ENCODE measurements around the gene GBP2. TPM values are rescaled to one million over a fixed set of nuclear protein-coding genes. Genes with fewer than 3 reads are reported as not detected.
"Not testable (repeated sequence)": the region's sequence is repeated elsewhere in the genome, so short reads cannot be mapped to it uniquely, and the experiment has no call there.

The GBP2 gene
- total RNA-seq, 2 experiments from 2014 or later, result 170 to 179 TPM

GRCh38 chr1:89112871-89113613 lies 12.9 kb downstream of the GBP2 start:
- peaks cover 73% of the 10 kb centered on the region for H3K36me3 Mint-ChIP-seq
- ATAC-seq (ENCODE audit: low read depth), result no peak
- peaks cover 7% of the 10 kb centered on the region for H3K9me3 Mint-ChIP-seq
- no peak for DNase-seq
- H3K4me1 Mint-ChIP-seq, result peaks cover 16% of the 10 kb centered on the region
- no peak overlapping the region for H3K27ac Mint-ChIP-seq
- H3K4me3 Mint-ChIP-seq, result no peak overlapping the region
- POLR2A ChIA-PET, result interaction anchor here (1.5 kb wide), 1 partner anchor 14 kb away, joined by 3 read pairs; no protein-coding TSS in a partner anchor
- no peaks in the 10 kb centered on the region for H3K27me3 Mint-ChIP-seq

GRCh38 chr1:89104687-89105086 lies 21.2 kb downstream of the GBP2 start:
- Mint-ChIP-seq H3K36me3 (peaks cover 65% of the 10 kb centered on the region), H3K27ac (no peak overlapping the region), H3K9me3 (peaks cover 4% of the 10 kb centered on the region), H3K4me3 (no peak overlapping the region), H3K4me1 (peaks cover 3% of the 10 kb centered on the region), H3K27me3 (no peaks in the 10 kb centered on the region)
- ATAC-seq (ENCODE audit: low read depth), result no peak
- POLR2A ChIA-PET, result no interaction called here
- DNase-seq, result no peak

DNA sequence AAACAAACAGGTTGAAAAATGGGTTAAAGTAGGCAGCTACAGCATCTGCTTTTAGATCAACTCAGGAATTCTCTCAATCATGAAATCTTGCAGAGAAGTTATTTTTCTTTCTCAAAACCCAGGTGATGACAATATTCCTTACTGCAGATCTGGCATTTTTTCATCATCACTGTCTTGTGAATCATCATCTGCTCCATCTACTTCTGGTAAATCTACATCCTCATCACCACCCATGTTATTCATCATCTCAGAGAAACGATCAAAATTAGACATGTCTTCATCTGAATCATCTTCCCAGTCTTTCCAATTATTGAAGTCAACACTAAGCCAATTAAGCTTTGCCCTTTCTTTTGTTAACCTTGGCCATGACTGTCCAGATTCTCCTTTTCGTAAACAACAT lies 21.8 kb downstream of the GBP2 start:
- no peak overlapping the region for H3K4me3 Mint-ChIP-seq
- H3K27me3 Mint-ChIP-seq, result no peaks in the 10 kb centered on the region
- H3K4me1 Mint-ChIP-seq, result peaks cover 1% of the 10 kb centered on the region
- POLR2A ChIA-PET, result no interaction called here
- peaks cover 60% of the 10 kb centered on the region for H3K36me3 Mint-ChIP-seq
- DNase-seq (no peak), ATAC-seq (ENCODE audit: low read depth) (no peak)
- H3K27ac Mint-ChIP-seq, result no peak overlapping the region
- H3K9me3 Mint-ChIP-seq, result peaks cover 4% of the 10 kb centered on the region

GRCh38 chr1:89102021-89102420 lies 23.9 kb downstream of the GBP2 start:
- DNase-seq (no peak), ATAC-seq (ENCODE audit: low read depth) (no peak)
- Mint-ChIP-seq H3K4me3 (no peak overlapping the region), H3K4me1 (peaks cover 1% of the 10 kb centered on the region), H3K27ac (no peak overlapping the region), H3K9me3 (peaks cover 7% of the 10 kb centered on the region), H3K36me3 (peaks cover 42% of the 10 kb centered on the region), H3K27me3 (no peaks in the 10 kb centered on the region)
- POLR2A ChIA-PET, result no interaction called here

DNA sequence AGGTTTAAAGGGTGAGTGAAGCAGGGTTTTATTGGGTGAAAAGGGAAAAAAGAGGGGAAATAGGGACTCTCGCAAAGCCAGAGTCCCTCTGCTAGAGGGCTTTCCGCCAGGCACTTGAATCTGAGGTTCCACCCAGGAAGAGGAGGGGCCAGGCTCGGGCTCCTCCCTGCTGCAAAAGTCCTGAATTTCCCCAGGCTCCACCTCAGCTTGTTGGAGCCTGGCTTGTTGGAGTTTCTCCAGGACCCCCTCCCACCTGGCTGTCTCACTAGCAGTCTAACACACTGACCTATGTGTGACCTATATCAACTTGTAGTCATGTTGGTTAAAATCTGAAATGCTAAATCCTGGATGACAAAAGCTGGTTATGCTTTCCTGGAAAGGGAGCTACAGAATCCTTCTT lies 25.5 kb downstream of the GBP2 start:
- POLR2A ChIA-PET, result no interaction called here
- H3K9me3 Mint-ChIP-seq, result peaks cover 9% of the 10 kb centered on the region
- no peak overlapping the region for H3K27ac Mint-ChIP-seq
- H3K36me3 Mint-ChIP-seq, result peaks cover 30% of the 10 kb centered on the region
- H3K4me3 Mint-ChIP-seq, result no peak overlapping the region
- no peaks in the 10 kb centered on the region for H3K27me3 Mint-ChIP-seq
- ATAC-seq (ENCODE audit: low read depth), result no peak
- DNase-seq, result no peak
- peaks cover 1% of the 10 kb centered on the region for H3K4me1 Mint-ChIP-seq

DNA sequence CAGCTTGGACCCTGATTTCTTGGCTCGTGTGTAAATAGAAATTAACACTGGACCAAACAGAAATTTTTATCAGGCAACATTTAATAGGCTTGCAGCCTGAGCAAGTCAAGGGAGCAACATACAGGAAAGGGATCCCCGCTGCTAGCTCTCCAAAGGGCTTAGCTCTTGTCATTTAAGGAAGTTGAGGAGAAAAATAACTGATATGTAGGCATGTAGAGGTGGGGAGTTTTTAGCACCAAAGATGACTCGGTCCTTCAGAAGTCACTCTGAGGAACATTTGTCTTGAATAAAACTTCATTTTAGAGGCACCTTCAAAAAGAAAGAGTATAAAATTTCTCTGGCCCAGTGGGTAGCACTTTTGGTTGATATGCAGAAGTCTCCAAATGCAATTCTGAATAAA lies 27.1 kb downstream of the GBP2 start:
- H3K36me3 Mint-ChIP-seq, result peaks cover 14% of the 10 kb centered on the region
- ATAC-seq (ENCODE audit: low read depth) (no peak), DNase-seq (no peak)
- POLR2A ChIA-PET, result no interaction called here
- H3K27ac Mint-ChIP-seq, result no peak overlapping the region
- H3K4me3 Mint-ChIP-seq, result no peak overlapping the region
- H3K4me1 Mint-ChIP-seq, result no peaks in the 10 kb centered on the region
- H3K27me3 Mint-ChIP-seq, result no peaks in the 10 kb centered on the region
- peaks cover 8% of the 10 kb centered on the region for H3K9me3 Mint-ChIP-seq

- H3K4me3 Mint-ChIP-seq, result no peak overlapping the region
- ATAC-seq (ENCODE audit: low read depth) (no peak), DNase-seq (no peak)
- H3K36me3 Mint-ChIP-seq, result peaks cover 8% of the 10 kb centered on the region
- H3K27ac Mint-ChIP-seq, result no peak overlapping the region
- POLR2A ChIA-PET, result no interaction called here
- no peaks in the 10 kb centered on the region for H3K4me1 Mint-ChIP-seq
- H3K9me3 Mint-ChIP-seq, result peaks cover 8% of the 10 kb centered on the region
- H3K27me3 Mint-ChIP-seq, result no peaks in the 10 kb centered on the region
These were observed 30.2 kb downstream of the GBP2 start for GRCh38 chr1:89095737-89096136.

DNA sequence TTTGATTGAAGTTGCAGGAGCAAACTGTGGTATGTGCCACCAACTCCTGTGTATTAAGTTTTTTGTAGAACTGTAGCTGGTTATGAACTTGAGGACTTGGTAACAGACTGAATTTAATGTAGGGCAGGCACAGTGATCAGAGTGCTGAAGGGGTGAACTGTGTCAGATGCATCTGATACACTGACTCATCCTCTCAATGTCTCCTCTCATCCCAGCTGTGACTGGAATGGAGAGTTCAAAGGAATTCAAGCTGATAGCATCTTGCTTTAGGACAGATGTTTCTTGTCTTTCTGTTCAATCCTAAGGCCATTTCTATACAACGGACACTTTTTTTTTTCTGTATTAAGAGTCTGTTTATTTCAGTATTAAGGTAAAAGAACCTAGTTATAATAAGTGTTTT lies 36.0 kb downstream of the GBP2 start:
- POLR2A ChIA-PET, result no interaction called here
- Mint-ChIP-seq H3K36me3 (no peaks in the 10 kb centered on the region), H3K4me3 (no peak overlapping the region), H3K9me3 (no peaks in the 10 kb centered on the region), H3K27me3 (peaks cover 2% of the 10 kb centered on the region), H3K27ac (no peak overlapping the region), H3K4me1 (no peaks in the 10 kb centered on the region)
- ATAC-seq (ENCODE audit: low read depth), result no peak
- DNase-seq, result no peak

DNA sequence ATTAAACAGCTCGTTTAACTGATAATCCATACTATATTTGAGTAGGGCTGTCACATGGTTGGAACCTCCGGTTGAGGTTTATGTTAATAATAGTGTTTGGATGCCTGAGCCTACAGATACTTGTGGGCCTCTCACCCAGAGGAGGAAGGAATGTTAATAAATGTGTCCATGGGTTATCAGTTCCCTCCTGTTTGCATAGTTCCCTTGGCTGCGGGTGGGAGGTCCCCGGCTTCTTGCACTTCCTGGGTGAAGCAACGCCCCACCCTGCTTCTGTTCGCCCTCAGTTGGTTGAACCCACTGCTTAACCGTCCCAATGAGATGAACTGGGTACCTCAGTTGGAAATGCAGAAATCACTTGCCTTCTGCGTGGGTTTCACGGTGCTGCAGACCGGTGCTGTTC lies 37.3 kb downstream of the GBP2 start:
- POLR2A ChIA-PET, result no interaction called here
- Mint-ChIP-seq H3K4me1 (peaks cover 2% of the 10 kb centered on the region), H3K27me3 (peaks cover 2% of the 10 kb centered on the region), H3K36me3 (no peaks in the 10 kb centered on the region), H3K27ac (no peak overlapping the region), H3K4me3 (no peak overlapping the region), H3K9me3 (no peaks in the 10 kb centered on the region)
- no peak for ATAC-seq (ENCODE audit: low read depth)
- no peak for DNase-seq

DNA sequence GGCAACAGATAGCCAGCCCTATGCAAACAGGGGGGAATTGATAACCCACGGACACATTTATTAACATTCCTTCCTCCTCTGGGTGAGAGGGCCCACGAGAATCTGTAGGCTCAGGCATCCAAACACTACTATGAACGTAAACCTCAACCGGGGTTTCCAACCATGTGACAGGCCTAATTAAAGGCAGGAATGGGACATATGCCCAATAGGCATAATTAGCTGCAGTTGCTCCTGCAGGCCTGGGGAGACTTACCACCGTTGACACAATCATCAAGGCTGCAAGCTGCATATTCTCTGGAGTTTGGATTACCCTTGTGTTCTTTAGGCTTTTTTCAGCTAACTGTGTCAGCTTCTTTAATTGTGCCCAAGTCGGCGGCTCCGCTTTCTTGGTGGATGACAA lies 38.7 kb downstream of the GBP2 start:
- peaks cover 2% of the 10 kb centered on the region for H3K4me1 Mint-ChIP-seq
- no peak for ATAC-seq (ENCODE audit: low read depth)

DNA sequence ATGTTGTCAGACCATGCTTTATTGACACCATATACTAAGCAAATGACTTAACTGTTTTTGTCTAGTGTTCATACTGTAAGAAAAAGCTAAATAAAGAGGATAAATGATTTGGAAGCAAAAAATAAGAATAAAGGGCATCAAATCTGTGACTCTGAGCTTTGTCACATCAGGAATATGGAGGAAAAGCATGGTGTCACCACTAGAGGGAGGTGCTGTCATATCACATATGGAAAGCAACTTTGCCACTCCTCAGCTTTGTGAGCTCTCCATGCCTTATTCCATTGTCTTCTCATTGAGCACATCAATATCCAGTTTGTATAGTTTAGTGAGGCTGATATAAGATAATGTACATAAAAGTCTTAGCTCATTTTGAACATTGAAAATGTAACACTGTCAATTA lies 40.1 kb downstream of the GBP2 start:
- no peak overlapping the region for H3K27ac Mint-ChIP-seq
- DNase-seq, result no peak
- POLR2A ChIA-PET, result interaction anchor here (0.6 to 1.0 kb wide), 2 partner anchors 15 to 112 kb away, joined by 3 read pairs; no protein-coding TSS in a partner anchor

More for the DNA sequence above, 38.7 kb downstream of the GBP2 start:
- Mint-ChIP-seq H3K36me3 (no peaks in the 10 kb centered on the region), H3K9me3 (no peaks in the 10 kb centered on the region), H3K27me3 (peaks cover 2% of the 10 kb centered on the region), H3K4me3 (no peak overlapping the region), H3K27ac (no peak overlapping the region)
- DNase-seq, result no peak
- POLR2A ChIA-PET, result no interaction called here

DNA sequence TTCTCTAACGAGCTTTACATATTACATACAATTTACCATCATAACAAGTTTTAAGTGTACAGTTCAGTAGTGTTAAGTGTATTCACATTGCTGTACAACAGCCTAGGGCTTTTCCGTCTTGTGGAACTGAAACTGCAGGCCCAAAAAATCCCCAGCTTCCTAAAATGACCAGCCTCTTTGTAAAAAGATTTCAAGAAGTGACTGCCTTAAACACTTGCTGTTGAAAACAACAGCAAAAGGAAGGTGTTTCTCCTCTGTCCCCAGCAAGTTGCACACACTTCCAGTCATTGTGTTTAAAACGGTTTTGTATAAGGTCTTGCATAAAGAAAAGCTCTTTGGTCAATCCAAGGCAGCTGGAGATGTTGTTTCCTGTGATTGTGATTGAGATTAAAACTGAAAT lies 44.9 kb downstream of the GBP2 start:
- DNase-seq, result no peak
- H3K36me3 Mint-ChIP-seq, result peaks cover 15% of the 10 kb centered on the region
- H3K27me3 Mint-ChIP-seq, result no peaks in the 10 kb centered on the region
- peaks cover 3% of the 10 kb centered on the region for H3K4me1 Mint-ChIP-seq
- H3K9me3 Mint-ChIP-seq, result peaks cover 20% of the 10 kb centered on the region
- POLR2A ChIA-PET, result interaction anchor here (0.8 kb wide), 1 partner anchor 46 kb away, joined by 3 read pairs; no protein-coding TSS in a partner anchor
- no peak for ATAC-seq (ENCODE audit: low read depth)
- H3K4me3 Mint-ChIP-seq, result no peak overlapping the region
- no peak overlapping the region for H3K27ac Mint-ChIP-seq

More for the DNA sequence above, 40.1 kb downstream of the GBP2 start:
- peak; percentile 45 for ATAC-seq (ENCODE audit: low read depth)
- no peak overlapping the region for H3K4me3 Mint-ChIP-seq
- H3K9me3 Mint-ChIP-seq, result no peaks in the 10 kb centered on the region
- H3K27me3 Mint-ChIP-seq, result peaks cover 2% of the 10 kb centered on the region
- peaks cover 3% of the 10 kb centered on the region for H3K4me1 Mint-ChIP-seq
- no peaks in the 10 kb centered on the region for H3K36me3 Mint-ChIP-seq

GRCh38 chr1:89080068-89080467 lies 45.8 kb downstream of the GBP2 start:
- H3K4me1 Mint-ChIP-seq; DNase-seq; ATAC-seq (ENCODE audit: low read depth); H3K27me3 Mint-ChIP-seq; POLR2A ChIA-PET; H3K4me3 Mint-ChIP-seq; H3K27ac Mint-ChIP-seq: not testable (repeated sequence)
- peaks cover 20% of the 10 kb centered on the region for H3K36me3 Mint-ChIP-seq
- H3K9me3 Mint-ChIP-seq, result peaks cover 24% of the 10 kb centered on the region

DNA sequence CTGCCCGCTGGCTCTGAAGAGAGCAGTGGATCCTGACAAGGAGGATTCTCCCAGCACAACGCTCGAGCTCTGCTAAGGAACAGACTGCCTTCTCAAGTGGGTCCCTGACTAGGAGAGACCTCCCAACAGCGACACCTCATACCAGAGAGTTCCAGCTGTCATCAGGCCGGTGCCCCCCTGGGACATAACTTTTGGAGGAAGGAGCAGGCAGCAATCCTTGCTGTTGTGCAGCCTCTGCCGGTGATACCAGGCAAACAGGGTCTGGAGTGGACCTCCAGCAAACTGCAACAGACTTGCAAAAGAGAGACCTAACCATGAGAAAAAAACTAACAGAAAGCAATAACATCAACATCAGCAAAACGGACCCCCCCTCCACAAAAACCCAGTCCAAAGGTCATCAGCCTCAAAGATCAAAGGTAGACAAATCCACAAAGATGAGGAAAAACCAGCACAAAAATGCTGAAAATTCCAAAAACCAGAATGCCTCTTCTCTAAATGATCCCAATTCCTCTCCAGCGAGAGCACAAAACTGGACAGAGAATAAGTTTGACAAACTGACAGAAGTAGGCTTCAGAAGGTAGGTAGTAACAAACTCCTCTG lies 53.3 kb downstream of the GBP2 start:
- H3K27me3 Mint-ChIP-seq; H3K27ac Mint-ChIP-seq; DNase-seq; ATAC-seq (ENCODE audit: low read depth); POLR2A ChIA-PET; H3K4me3 Mint-ChIP-seq: not testable (repeated sequence)
- peaks cover 41% of the 10 kb centered on the region for H3K36me3 Mint-ChIP-seq
- H3K4me1 Mint-ChIP-seq, result peaks cover 23% of the 10 kb centered on the region
- H3K9me3 Mint-ChIP-seq, result peaks cover 24% of the 10 kb centered on the region
